Pancreas (tissue), 10 donors: Measurements from ENCODE around the gene PRDM5. TPM values are rescaled to one million over a fixed set of nuclear protein-coding genes. Genes with fewer than 3 reads are reported as not detected.

ENCODE experiments used
- ATAC-seq, 4 donors: fragments of 200-7000 bp; cut with Tn5 transposase; one replicate each; pipeline versions ENCODE4 v1.8.0 to v1.9.1; 2020; ENCODE audit warnings: mild to moderate bottlenecking in 4 of 4, moderate library complexity in 4 of 4
- DNase-seq, 6 donors: peaks; one replicate each; pipeline ENCODE4 v3.0.0-alpha.2; 2020
- FAIRE-seq: peaks from 2 replicates; lab custom pipeline; 2012; peaks lifted over from hg19 to GRCh38; lab: Jason Lieb, UNC
- H3K27ac ChIP-seq, 4 donors: fragments of 200-600 bp; sonication (generic); 1 replicate in 3 of 4; 2 replicates in 1 of 4; pipeline versions ENCODE4 v1.5.0 to v1.8.0; 2020
- H3K27me3 ChIP-seq, 4 donors: fragments of 200-600 bp; one replicate each; pipeline ENCODE4 v1.8.0; 2021
- H3K36me3 ChIP-seq, 3 donors: fragments of 200-600 bp; sonication (generic) in 1 of 3; one replicate each; pipeline versions ENCODE4 v1.5.0 to v1.8.0; 2020 to 2021
- H3K4me1 ChIP-seq, 3 donors: fragments of 200-600 bp; one replicate each; pipeline ENCODE4 v1.8.0; 2021
- H3K4me3 ChIP-seq, 4 donors: fragments of 200-600 bp; sonication (generic) in 2 of 4; one replicate each; pipeline versions ENCODE4 v1.5.0 to v1.8.0; 2020 to 2021
- H3K9me3 ChIP-seq, 4 donors: fragments of 200-600 bp; one replicate each; pipeline ENCODE4 v1.8.0; 2021
- WGBS, 2 donors: extraction: QIAGEN DNeasy Blood & Tissue Kit; methylation state at CpG; one replicate each; pipeline ENCODE4 v1.1.7; 2013; 5-methylcytosine and 5-hydroxymethylcytosine counted together
- intact Hi-C, 3 donors: fragments of 100-400 bp; cut with DNase I; formaldehyde crosslinking; loops; one replicate each; pipeline versions ENCODE4 v1.11.1 to v1.14.2; 2022
- polyA plus RNA-seq, 2 donors: library from polyadenylated mRNA; stranded (reverse); fragments of 200-250 nt; gene quantifications; one replicate each; pipeline ENCODE4 v1.2.3, GENCODE V29; 2013
- total RNA-seq, 6 donors: library from RNA; stranded (reverse); fragmentation: NEBNext Ultra II Directional in 4 of 6; extraction: Animal tissue kit (Norgen Biotek cat#: 25700) in 4 of 6; gene quantifications; one replicate each; pipeline versions ENCODE4 v1.2.1 to v1.2.4, GENCODE V29; 2021 to 2023
- TF ChIP-seq, protein P1 (sequence below), 4 donors: fragments of 200-600 bp; sonication (generic) in 3 of 4; IDR thresholded peaks; one replicate each; pipeline versions ENCODE4 v1.5.0 to v1.8.0; 2021; ENCODE audit warnings: antibody characterized with exemption in 4 of 4
- donor health status: healthy with polysubstance abuse.
- donor health status: DM: no; HTN: no; CAD: no; lungs with moderate emphysema.
- donor health status: DM: no; HTN: no; CAD: no.
- donor health status: control.
- donor health status: control.
- donor health status: Bipolar disorder and iron deficiency.
- donor health status: DM: yes; HTN: yes; CAD: no.
- donor health status: DM: no; HTN: no; CAD: no.
- donor health status: DM: no; HTN: no; CAD: no.
- donor health status: DM: yes; HTN: yes; CAD: no.

The PRDM5 gene
- total and polyA plus RNA-seq, 8 donors, result 2.7 to 13.2 (median 9.5) TPM

- FAIRE-seq, result no peak
- DNase-seq, result no peak
- no peak overlapping the region for H3K27ac ChIP-seq
- H3K9me3 ChIP-seq, result no peaks in the 10 kb centered on the region
- H3K27me3 ChIP-seq, result no peaks in the 10 kb centered on the region
- WGBS, 2 donors, result 85 to 86% methylated on average over 1 of the region's 1 CpG
- TF ChIP-seq, protein P1, sequence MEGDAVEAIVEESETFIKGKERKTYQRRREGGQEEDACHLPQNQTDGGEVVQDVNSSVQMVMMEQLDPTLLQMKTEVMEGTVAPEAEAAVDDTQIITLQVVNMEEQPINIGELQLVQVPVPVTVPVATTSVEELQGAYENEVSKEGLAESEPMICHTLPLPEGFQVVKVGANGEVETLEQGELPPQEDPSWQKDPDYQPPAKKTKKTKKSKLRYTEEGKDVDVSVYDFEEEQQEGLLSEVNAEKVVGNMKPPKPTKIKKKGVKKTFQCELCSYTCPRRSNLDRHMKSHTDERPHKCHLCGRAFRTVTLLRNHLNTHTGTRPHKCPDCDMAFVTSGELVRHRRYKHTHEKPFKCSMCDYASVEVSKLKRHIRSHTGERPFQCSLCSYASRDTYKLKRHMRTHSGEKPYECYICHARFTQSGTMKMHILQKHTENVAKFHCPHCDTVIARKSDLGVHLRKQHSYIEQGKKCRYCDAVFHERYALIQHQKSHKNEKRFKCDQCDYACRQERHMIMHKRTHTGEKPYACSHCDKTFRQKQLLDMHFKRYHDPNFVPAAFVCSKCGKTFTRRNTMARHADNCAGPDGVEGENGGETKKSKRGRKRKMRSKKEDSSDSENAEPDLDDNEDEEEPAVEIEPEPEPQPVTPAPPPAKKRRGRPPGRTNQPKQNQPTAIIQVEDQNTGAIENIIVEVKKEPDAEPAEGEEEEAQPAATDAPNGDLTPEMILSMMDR (IDR thresholded peaks at IDR 0.05), result no peak
- H3K4me1 ChIP-seq, result no peaks in the 10 kb centered on the region
- intact Hi-C loops, result no loop called here
- H3K4me3 ChIP-seq, result no peak overlapping the region
- no peak for ATAC-seq
- no peaks in the 10 kb centered on the region for H3K36me3 ChIP-seq
Measured at GRCh38 chr4:120773641-120774040, 148.9 kb downstream of the PRDM5 start.

- no peaks in the 10 kb centered on the region for H3K27me3 ChIP-seq
- FAIRE-seq (no peak), ATAC-seq (no peak), DNase-seq (no peak)
- WGBS, 2 donors, result 74 to 100% methylated on average over 2 of the region's 2 CpGs
- no peak overlapping the region for H3K27ac ChIP-seq
- no peaks in the 10 kb centered on the region for H3K4me1 ChIP-seq
- no peaks in the 10 kb centered on the region for H3K36me3 ChIP-seq
- TF ChIP-seq, protein P1 (IDR thresholded peaks at IDR 0.05), result no peak
- H3K4me3 ChIP-seq, result no peak overlapping the region
- no peaks in the 10 kb centered on the region for H3K9me3 ChIP-seq
- intact Hi-C loops, result no loop called here
Measured at GRCh38 chr4:120771907-120772306, 150.6 kb downstream of the PRDM5 start.

GRCh38 chr4:120770897-120771296 lies 151.6 kb downstream of the PRDM5 start:
- no peak for DNase-seq
- TF ChIP-seq, protein P1 (IDR thresholded peaks at IDR 0.05), result no peak
- intact Hi-C loops, result no loop called here
- 96% methylated on average over 1 of the region's 1 CpG for WGBS, 2 donors
- no peak for ATAC-seq
- no peaks in the 10 kb centered on the region for H3K27me3 ChIP-seq
- no peaks in the 10 kb centered on the region for H3K36me3 ChIP-seq
- no peaks in the 10 kb centered on the region for H3K4me1 ChIP-seq
- no peak overlapping the region for H3K27ac ChIP-seq
- FAIRE-seq, result peak; percentile 92
- no peak overlapping the region for H3K4me3 ChIP-seq
- no peaks in the 10 kb centered on the region for H3K9me3 ChIP-seq

- FAIRE-seq, result no peak
- no peaks in the 10 kb centered on the region for H3K27me3 ChIP-seq
- WGBS, 2 donors, result 61 to 64% methylated on average over 4 of the region's 4 CpGs
- no peaks in the 10 kb centered on the region for H3K4me1 ChIP-seq
- no peaks in the 10 kb centered on the region for H3K36me3 ChIP-seq
- peak in 1 of 4 donors; percentile 17 for ATAC-seq
- no peak overlapping the region for H3K4me3 ChIP-seq
- H3K27ac ChIP-seq, result no peak overlapping the region
- TF ChIP-seq, protein P1 (IDR thresholded peaks at IDR 0.05), result no peak
- intact Hi-C loops, result no loop called here
- H3K9me3 ChIP-seq, result no peaks in the 10 kb centered on the region
- DNase-seq, result no peak
Measured at GRCh38 chr4:120769227-120769626, 153.3 kb downstream of the PRDM5 start.

DNA sequence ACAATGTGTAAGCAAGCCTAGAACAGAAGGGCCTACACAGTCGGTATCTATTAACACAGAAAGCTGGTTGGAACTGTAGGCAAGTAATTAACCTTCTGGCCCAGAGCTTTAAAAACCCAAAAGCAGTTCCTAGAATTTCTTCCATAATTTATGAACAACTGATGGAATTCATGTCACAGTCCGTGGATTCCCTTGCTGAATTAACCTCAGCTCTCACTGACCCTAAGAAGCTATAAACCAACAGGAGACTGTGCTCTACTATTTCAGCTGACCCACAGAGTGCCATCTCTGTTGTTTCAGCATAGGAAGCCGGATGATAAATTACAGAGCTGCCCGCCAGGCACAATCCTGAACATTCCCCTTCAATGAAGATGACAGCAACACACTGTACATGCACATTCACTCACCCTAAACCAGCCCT lies 157.3 kb downstream of the PRDM5 start:
- ATAC-seq (no peak), DNase-seq (no peak), FAIRE-seq (no peak)
- WGBS, 2 donors, result 90% methylated on average over 4 of the region's 4 CpGs
- no peaks in the 10 kb centered on the region for H3K4me1 ChIP-seq
- no peaks in the 10 kb centered on the region for H3K36me3 ChIP-seq
- intact Hi-C loops, result no loop called here
- H3K9me3 ChIP-seq, result no peaks in the 10 kb centered on the region
- TF ChIP-seq, protein P1 (IDR thresholded peaks at IDR 0.05), result no peak
- H3K4me3 ChIP-seq, result no peak overlapping the region
- H3K27me3 ChIP-seq, result no peaks in the 10 kb centered on the region
- H3K27ac ChIP-seq, result no peak overlapping the region
